ENCODE measurements around the gene POGLUT3. TPM values are rescaled to one million over a fixed set of nuclear protein-coding genes. Genes with fewer than 3 reads are reported as not detected.

The POGLUT3 gene
- total RNA-seq, 1 experiment from 2014 or later, result 13.1 TPM

GRCh38 chr11:108495326-108495725, 2.9 kb downstream of the POGLUT3 start:
- Mint-ChIP-seq H3K27ac (no peak overlapping the region), H3K9me3 (no peaks in the 10 kb centered on the region; a peak in 1 of 5 replicates), H3K36me3 (ENCODE audit: insufficient read depth in 1 of 3, low read depth in 3 of 3) (peaks cover 0 to 1% (median 0%) of the 10 kb centered on the region in 3 experiments; a peak in 1 of 7 replicates), H3K27me3 (ENCODE audit: low read depth) (peaks cover 7% of the 10 kb centered on the region), H3K4me3 (no peak overlapping the region), H3K4me1 (peaks cover 13 to 22% of the 10 kb centered on the region in 2 experiments)
- Histone ChIP-seq H3K18ac (ENCODE audit: insufficient read length, low read depth, low read length) (no peak overlapping the region), H3K4ac (ENCODE audit: low read depth, low read length) (no peak overlapping the region), H3K27me3 (ENCODE audit: insufficient read depth, low read length) (no peaks in the 10 kb centered on the region), H3K56ac (ENCODE audit: insufficient read length, low read depth, low read length) (no peak overlapping the region), H4K20me1 (ENCODE audit: control insufficient read depth, insufficient read depth, insufficient read length) (no peaks in the 10 kb centered on the region), H3K27ac (ENCODE audit: insufficient read length, low read depth, low read length) (no peak overlapping the region), H3K23ac (ENCODE audit: insufficient read length, low read depth, low read length) (no peak overlapping the region), H4K91ac (ENCODE audit: insufficient read length, low read depth, low read length) (no peak overlapping the region), H4K8ac (replicated peaks; ENCODE audit: insufficient read length, low read depth, low read length) (no peak overlapping the region), H2BK20ac (ENCODE audit: low read depth, low read length, poor library complexity, severe bottlenecking) (no peak overlapping the region), H2BK15ac (ENCODE audit: low read depth, low read length) (no peak overlapping the region), H3K14ac (ENCODE audit: insufficient read depth, low read length) (no peak overlapping the region), H2AK5ac (ENCODE audit: insufficient read length, low read length) (no peak overlapping the region), H3K9ac (ENCODE audit: extremely low read depth, insufficient read length, low read length) (no peak overlapping the region), H2BK12ac (ENCODE audit: insufficient read length, low read depth, low read length) (no peak overlapping the region), H3T11ph (ENCODE audit: low read length) (no peak overlapping the region), H3K79me1 (ENCODE audit: insufficient read depth, low read depth, low read length, poor library complexity, severe bottlenecking) (no peaks in the 10 kb centered on the region), H2BK120ac (ENCODE audit: low read depth, low read length, poor library complexity, severe bottlenecking) (no peak overlapping the region), H3K79me2 (ENCODE audit: insufficient read depth, low read length) (no peaks in the 10 kb centered on the region), H2BK5ac (ENCODE audit: insufficient read length, low read length) (no peak overlapping the region), H4K5ac (ENCODE audit: insufficient read length, low read depth, low read length) (no peak overlapping the region), H3K23me2 (ENCODE audit: insufficient read length, low read depth, low read length, poor library complexity, severe bottlenecking) (peaks cover 14% of the 10 kb centered on the region), H3K4me1 (ENCODE audit: insufficient read depth, low read length) (no peaks in the 10 kb centered on the region; the same call in none of the 2 replicates), H3K4me2 (ENCODE audit: insufficient read depth, insufficient read length, low read length) (no peak overlapping the region), H3K9me3 (ENCODE audit: control insufficient read depth, low read depth, low read length) (no peaks in the 10 kb centered on the region), H2AFZ (ENCODE audit: low read length) (no peak overlapping the region)
- DNase-seq, result no peak
- no CpG with 5 or more reads among the region's 3 CpGs for WGBS (ENCODE audit: extremely low coverage, insufficient read length, low lambda C conversion rate)
- no peak for TF ChIP-seq CTCF (conservative IDR thresholded peaks at IDR 0.05)

Measured in H9 (cell line).